SK-N-SH (cell line): ENCODE results near the gene ANO6. TPM values are rescaled to one million over a fixed set of nuclear protein-coding genes. Genes with fewer than 3 reads are reported as not detected.

Experiments
- CTCF ChIA-PET: fragments of 300-600, 350-600 bp; formaldehyde crosslinking; extraction: SDS; loops from one replicate; lab custom pipeline; 2021; lab: Yijun Ruan, JAX
- POLR2A ChIA-PET: fragments of 350-600 bp; sonication (Branson Sonifier 250); formaldehyde crosslinking; extraction: SDS; loops from one replicate; lab custom pipeline; 2020; ENCODE audit warnings: antibody characterized with exemption, inconsistent platforms; lab: Yijun Ruan, JAX
- DNase-seq: peaks from one replicate; pipeline ENCODE4 v3.0.0; 2012
- H2AFZ ChIP-seq: fragments of 200-600 bp; sonication (generic); 2 replicates; pipeline ENCODE4 v1.8.1; 2016; ENCODE audit warnings: antibody characterized with exemption, mild to moderate bottlenecking, low read depth
- H3F3A ChIP-seq: fragments of 200-600 bp; sonication (generic); replicated peaks from 2 replicates; pipeline ENCODE3; 2016; ENCODE audit warnings: antibody characterized with exemption, mild to moderate bottlenecking; ENCODE audit not compliant: insufficient read depth
- H3K27ac ChIP-seq, 2 experiments: fragments of 200-500 bp in 1 of 2; fragments of 200-600 bp in 1 of 2; sonication (Bioruptor generic) in 1 of 2; sonication (generic), shearing (Covaris generic) in 1 of 2; 2 replicates each; pipeline versions ENCODE4 v1.5.1 to v1.6.1; 2014 to 2016; ENCODE audit warnings: low read depth in 2 of 2, inconsistent platforms in 1 of 2, low read length in 1 of 2, mild to moderate bottlenecking in 1 of 2, mixed read lengths in 1 of 2
- H3K27me3 ChIP-seq: fragments of 200-600 bp; sonication (generic), shearing (Covaris generic); 2 replicates; pipeline ENCODE4 v1.6.1; 2016; ENCODE audit warnings: mixed run types; ENCODE audit not compliant: insufficient read depth
- H3K36me3 ChIP-seq, 2 experiments: fragments of 200-500 bp in 1 of 2; fragments of 200-600 bp in 1 of 2; sonication (Bioruptor generic) in 1 of 2; sonication (generic) in 1 of 2; replicated peaks in 1 of 2; 2 replicates each; pipeline versions ENCODE3 to v1.5.1; 2014 to 2016; ENCODE audit warnings: low read length in 1 of 2, mild to moderate bottlenecking in 1 of 2; ENCODE audit not compliant: insufficient read depth in 2 of 2, control insufficient read depth in 1 of 2
- H3K4me1 ChIP-seq, 2 experiments: fragments of 200-500 bp in 1 of 2; fragments of 200-600 bp in 1 of 2; sonication (Bioruptor generic) in 1 of 2; sonication (generic), shearing (Covaris generic) in 1 of 2; 2 replicates each; pipeline versions ENCODE4 v1.5.1 to v1.6.1; 2014 to 2016; ENCODE audit warnings: low read depth in 1 of 2, low read length in 1 of 2, mixed run types in 1 of 2; ENCODE audit not compliant: insufficient read depth in 2 of 2, control insufficient read depth in 1 of 2
- H3K4me2 ChIP-seq: fragments of 200-600 bp; sonication (generic), shearing (Covaris generic); 2 replicates; pipeline ENCODE4 v1.6.1; 2017; ENCODE audit warnings: mixed run types
- H3K4me3 ChIP-seq, 2 experiments: fragments of 200-500 bp in 1 of 2; fragments of 200-600 bp in 1 of 2; sonication (Bioruptor generic) in 1 of 2; sonication (generic), shearing (Covaris generic) in 1 of 2; 2 replicates each; pipeline versions ENCODE4 v1.5.1 to v1.8.1; 2014 to 2016; ENCODE audit warnings: low read depth in 2 of 2, inconsistent platforms in 1 of 2, low read length in 1 of 2, mild to moderate bottlenecking in 1 of 2, mixed read lengths in 1 of 2, moderate library complexity in 1 of 2
- H3K79me2 ChIP-seq: fragments of 200-600 bp; sonication (generic); 2 replicates; pipeline ENCODE4 v1.8.1; 2017; ENCODE audit warnings: mild to moderate bottlenecking; ENCODE audit not compliant: insufficient read depth
- H3K9ac ChIP-seq: fragments of 200-600 bp; sonication (generic); 2 replicates; pipeline ENCODE4 v1.6.1; 2017; ENCODE audit warnings: mixed run types
- H3K9me2 ChIP-seq: fragments of 200-600 bp; sonication (generic); 2 replicates; pipeline ENCODE4 v1.6.1; 2017; ENCODE audit warnings: mixed run types
- H3K9me3 ChIP-seq: fragments of 200-600 bp; sonication (generic); 2 replicates; pipeline ENCODE4 v1.6.1; 2017; ENCODE audit warnings: mixed run types, mild to moderate bottlenecking, moderate library complexity
- H4K20me1 ChIP-seq: fragments of 200-600 bp; sonication (generic); 2 replicates; pipeline ENCODE4 v1.6.1; 2017; ENCODE audit warnings: mild to moderate bottlenecking, mixed run types; ENCODE audit not compliant: insufficient read depth
- ELF1 ChIP-seq: IDR thresholded peaks from 2 replicates; pipeline ENCODE4 v1.4.0; 2012
- EP300 ChIP-seq, 2 experiments: IDR thresholded peaks; 2 replicates each; pipeline versions ENCODE4 v1.4.0 to v1.6.1; 2012; ENCODE audit warnings: borderline replicate concordance in 1 of 2, low read depth in 1 of 2, low read length in 1 of 2
- FOXJ3 ChIP-seq: sonication (generic); formaldehyde crosslinking; IDR thresholded peaks from 2 replicates; pipeline ENCODE4 v1.5.1; 2020; ENCODE audit warnings: mild to moderate bottlenecking, missing genetic modification reagents
- FOXM1 ChIP-seq: IDR thresholded peaks from 2 replicates; pipeline ENCODE4 v1.4.0; 2012; ENCODE audit warnings: low read depth, mild to moderate bottlenecking
- GATA2 ChIP-seq: sonication (generic); formaldehyde crosslinking; IDR thresholded peaks from 2 replicates; pipeline ENCODE4 v1.5.0; 2020; ENCODE audit warnings: mild to moderate bottlenecking, missing genetic modification reagents
- JUND ChIP-seq: IDR thresholded peaks from 2 replicates; pipeline ENCODE4 v1.4.0; 2012
- MXI1 ChIP-seq: IDR thresholded peaks from 2 replicates; pipeline ENCODE4 v1.6.1; 2012; ENCODE audit warnings: mild to moderate bottlenecking, low read depth, low read length, improper control_type of control experiment
- NRF1 ChIP-seq: IDR thresholded peaks from 2 replicates; pipeline ENCODE4 v1.6.1; 2012; ENCODE audit warnings: low read depth, mild to moderate bottlenecking, low read length
- POLR2AphosphoS5 ChIP-seq: IDR thresholded peaks from 2 replicates; pipeline ENCODE4 v1.6.1; 2012; ENCODE audit warnings: low read depth, low read length
- RAD21 ChIP-seq: IDR thresholded peaks from 2 replicates; pipeline ENCODE4 v1.6.1; 2012; ENCODE audit warnings: mild to moderate bottlenecking, low read length
- RCOR1 ChIP-seq: fragments of 150-350 bp; IDR thresholded peaks from 2 replicates; pipeline ENCODE4 v1.6.1; 2017; ENCODE audit warnings: antibody characterized with exemption, low read length
- RFX5 ChIP-seq: IDR thresholded peaks from 2 replicates; pipeline ENCODE4 v1.6.1; 2012; ENCODE audit warnings: mild to moderate bottlenecking, improper control_type of control experiment, low read length
- SIN3A ChIP-seq: IDR thresholded peaks from 2 replicates; pipeline ENCODE4 v1.6.1; 2012; ENCODE audit warnings: low read depth, mild to moderate bottlenecking, low read length, moderate library complexity, borderline replicate concordance
- TAF1 ChIP-seq: IDR thresholded peaks from 2 replicates; pipeline ENCODE4 v1.6.1; 2012; ENCODE audit warnings: low read depth, mild to moderate bottlenecking, low read length, moderate library complexity, borderline replicate concordance
- TCF12 ChIP-seq: IDR thresholded peaks from 2 replicates; pipeline ENCODE4 v1.4.0; 2012
- TEAD4 ChIP-seq: IDR thresholded peaks from 2 replicates; pipeline ENCODE4 v1.4.0; 2012; ENCODE audit warnings: mild to moderate bottlenecking, borderline replicate concordance; ENCODE audit not compliant: insufficient read depth
- YY1 ChIP-seq: IDR thresholded peaks from 2 replicates; pipeline ENCODE4 v1.4.0; 2012; ENCODE audit warnings: low read depth, mild to moderate bottlenecking
- WGBS: methylation state at CpG from one replicate; pipeline ENCODE4 v1.1.6; 2017; ENCODE audit warnings: low lambda C conversion rate; 5-methylcytosine and 5-hydroxymethylcytosine counted together
- polyA plus RNA-seq, 3 experiments: library from polyadenylated mRNA; depleted of rRNA; stranded (reverse); fragments of >200 nt; gene quantifications; 2 replicates each; pipeline ENCODE4 v1.2.3, GENCODE V29; 2012
- TF ChIP-seq, protein P1 (sequence below): IDR thresholded peaks from 2 replicates; pipeline ENCODE4; 2012
- TF ChIP-seq, protein P2 (sequence below): IDR thresholded peaks from 2 replicates; pipeline ENCODE4 v1.4.0; 2012; ENCODE audit warnings: low read depth, borderline replicate concordance
- TF ChIP-seq, protein P3 (sequence below): IDR thresholded peaks from 2 replicates; pipeline ENCODE4 v1.4.0; 2012; ENCODE audit warnings: low read depth
- TF ChIP-seq, protein P4 (sequence below): IDR thresholded peaks from 2 replicates; pipeline ENCODE4 v1.4.0; 2012; ENCODE audit warnings: low read depth, borderline replicate concordance

The ANO6 gene
- polyA plus RNA-seq, 1 of the 3 experiments (the other 2 are of a cell fraction) = 20.1 TPM

DNA sequence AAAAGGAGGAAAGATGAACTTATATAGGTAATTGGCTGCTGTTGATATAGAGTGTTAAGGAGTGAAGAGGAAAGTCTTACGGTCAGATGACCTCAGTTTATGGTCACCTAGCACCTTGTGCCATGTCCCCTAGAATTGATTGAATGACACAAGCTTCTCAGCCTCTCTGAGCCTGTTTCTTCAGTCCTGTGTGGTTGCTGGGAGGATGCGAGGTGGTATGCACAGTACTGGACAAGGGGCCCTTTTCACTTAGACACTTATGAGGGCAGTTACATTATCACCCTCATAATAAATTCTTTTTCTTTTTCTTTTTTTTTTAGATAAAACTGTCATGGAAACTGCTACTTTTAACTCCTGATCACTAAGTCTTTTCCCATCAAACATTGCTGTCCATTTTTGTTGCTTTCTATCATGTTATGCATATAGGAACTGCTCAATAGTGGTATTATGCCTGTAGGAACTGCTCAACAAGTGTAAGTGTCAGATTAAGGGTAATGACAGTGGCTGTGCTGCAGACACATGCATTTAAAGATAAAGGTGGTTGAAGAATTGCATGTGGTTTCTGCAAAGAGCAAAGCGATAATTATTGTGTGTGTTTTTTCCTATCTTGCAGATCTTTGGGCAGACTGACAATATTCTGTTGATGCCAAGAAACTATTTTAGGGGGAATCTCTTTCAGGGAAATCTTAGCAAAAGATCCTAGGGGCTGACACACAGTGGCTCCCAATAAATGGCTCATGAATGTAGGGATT, 11.6 kb downstream of the ANO6 start:
- no peak overlapping the region for H3K4me3 ChIP-seq
- peaks cover 5 to 13% of the 10 kb centered on the region in 2 experiments for H3K4me1 ChIP-seq
- ChIA-PET CTCF (no interaction called here), POLR2A (no interaction called here)
- H3F3A ChIP-seq = peaks cover 25% of the 10 kb centered on the region
- no peak overlapping the region for H3K27ac ChIP-seq
- H3K27me3 ChIP-seq = no peaks in the 10 kb centered on the region
- TF ChIP-seq, protein P1, sequence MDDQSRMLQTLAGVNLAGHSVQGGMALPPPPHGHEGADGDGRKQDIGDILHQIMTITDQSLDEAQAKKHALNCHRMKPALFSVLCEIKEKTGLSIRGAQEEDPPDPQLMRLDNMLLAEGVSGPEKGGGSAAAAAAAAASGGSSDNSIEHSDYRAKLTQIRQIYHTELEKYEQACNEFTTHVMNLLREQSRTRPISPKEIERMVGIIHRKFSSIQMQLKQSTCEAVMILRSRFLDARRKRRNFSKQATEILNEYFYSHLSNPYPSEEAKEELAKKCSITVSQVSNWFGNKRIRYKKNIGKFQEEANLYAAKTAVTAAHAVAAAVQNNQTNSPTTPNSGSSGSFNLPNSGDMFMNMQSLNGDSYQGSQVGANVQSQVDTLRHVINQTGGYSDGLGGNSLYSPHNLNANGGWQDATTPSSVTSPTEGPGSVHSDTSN = no peak
- TF ChIP-seq EP300 (IDR thresholded peaks at IDR 0.05; ENCODE audit: borderline replicate concordance in 1 of 2, low read depth in 1 of 2, low read length in 1 of 2) = peak in 1 of 2 experiments; percentile 53; a peak in 1 of 4 replicates
- TF ChIP-seq MXI1 = peak; percentile 59; the same call in 1 of the 2 replicates
- no peak for TF ChIP-seq NRF1
- TF ChIP-seq TCF12 = no peak
- TF ChIP-seq RCOR1 = peak; percentile 80; the same call in 1 of the 2 replicates
- peak; percentile 87 for TF ChIP-seq GATA2 (CRISPR knock-in tag)
- H3K79me2 ChIP-seq = peaks cover 80% of the 10 kb centered on the region
- peaks cover 10% of the 10 kb centered on the region for H4K20me1 ChIP-seq
- no peak overlapping the region for H3K4me2 ChIP-seq
- H3K9me2 ChIP-seq = no peaks in the 10 kb centered on the region
- DNase-seq = peak; percentile 12
- peaks cover 6% of the 10 kb centered on the region in 2 experiments for H3K36me3 ChIP-seq
- H3K9me3 ChIP-seq = no peaks in the 10 kb centered on the region
- WGBS = 95% methylated on average over 3 of the region's 3 CpGs
- H2AFZ ChIP-seq = no peak overlapping the region
- H3K9ac ChIP-seq = no peak overlapping the region

DNA sequence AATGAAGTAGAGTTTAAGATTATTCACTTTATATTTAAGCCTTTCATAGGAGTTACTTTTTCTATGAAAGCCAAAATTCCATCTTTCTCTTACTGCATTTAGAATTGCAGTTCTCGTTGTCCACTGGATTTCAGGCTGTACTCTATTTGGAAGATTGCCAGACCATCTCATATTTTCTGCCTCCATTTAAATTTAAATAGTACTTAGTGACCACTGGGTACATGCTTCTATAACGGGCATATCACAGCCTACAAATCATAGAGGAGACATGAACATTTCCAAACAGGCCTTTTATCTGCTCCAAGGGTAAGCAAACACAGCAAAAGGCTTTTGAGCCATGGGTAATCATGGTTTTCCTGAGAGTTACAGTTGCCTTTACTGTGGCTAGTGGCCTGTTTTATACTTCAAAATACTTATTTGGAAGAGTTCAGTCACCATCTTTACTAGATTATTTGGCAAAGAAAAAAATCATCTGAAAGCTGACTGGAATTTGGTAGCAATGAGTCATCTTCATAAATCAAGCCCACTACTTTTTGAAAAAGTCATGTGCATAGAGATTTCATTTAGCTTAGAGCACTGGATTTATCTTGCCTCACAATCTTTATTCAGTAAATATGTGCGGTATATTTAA, 15.7 kb downstream of the ANO6 start:
- DNase-seq = no peak
- Histone ChIP-seq H2AFZ (no peak overlapping the region), H3K36me3 (peaks cover 4 to 6% of the 10 kb centered on the region in 2 experiments), H3K4me1 (peaks cover 27 to 45% of the 10 kb centered on the region in 2 experiments), H3K27ac (peak overlapping the region; percentile 91 to 99), H3K9me3 (no peaks in the 10 kb centered on the region), H3F3A (peaks cover 60% of the 10 kb centered on the region), H3K79me2 (peaks cover 61% of the 10 kb centered on the region), H3K9ac (peak overlapping the region; percentile 68; the same call in 1 of the 2 replicates), H3K4me3 (no peak overlapping the region), H3K9me2 (no peaks in the 10 kb centered on the region), H4K20me1 (no peaks in the 10 kb centered on the region; the same call in 1 of the 2 replicates), H3K4me2 (peak overlapping the region; percentile 70; the same call in 1 of the 2 replicates), H3K27me3 (no peaks in the 10 kb centered on the region)
- POLR2A ChIA-PET = no interaction called here
- WGBS = 6% methylated on average over 3 of the region's 3 CpGs
- CTCF ChIA-PET = interaction anchor here (0.9 kb wide), 1 partner anchor 38 kb away, joined by 3 read pairs; no protein-coding TSS in a partner anchor
- TF ChIP-seq FOXM1 (0 out of 2 replicates have a peak, but pooled peaks have one; percentile 27), RFX5 (no peak), JUND (peak; percentile 93), FOXJ3 (CRISPR knock-in tag) (no peak), SIN3A (no peak), YY1 (peak; percentile 17; the same call in 1 of the 2 replicates), TAF1 (no peak), POLR2AphosphoS5 (peak; percentile 59; the same call in 1 of the 2 replicates), ELF1 (no peak), RAD21 (no peak), TEAD4 (peak; percentile 74; the same call in 1 of the 2 replicates), MXI1 (no peak)
- TF ChIP-seq, protein P2, sequence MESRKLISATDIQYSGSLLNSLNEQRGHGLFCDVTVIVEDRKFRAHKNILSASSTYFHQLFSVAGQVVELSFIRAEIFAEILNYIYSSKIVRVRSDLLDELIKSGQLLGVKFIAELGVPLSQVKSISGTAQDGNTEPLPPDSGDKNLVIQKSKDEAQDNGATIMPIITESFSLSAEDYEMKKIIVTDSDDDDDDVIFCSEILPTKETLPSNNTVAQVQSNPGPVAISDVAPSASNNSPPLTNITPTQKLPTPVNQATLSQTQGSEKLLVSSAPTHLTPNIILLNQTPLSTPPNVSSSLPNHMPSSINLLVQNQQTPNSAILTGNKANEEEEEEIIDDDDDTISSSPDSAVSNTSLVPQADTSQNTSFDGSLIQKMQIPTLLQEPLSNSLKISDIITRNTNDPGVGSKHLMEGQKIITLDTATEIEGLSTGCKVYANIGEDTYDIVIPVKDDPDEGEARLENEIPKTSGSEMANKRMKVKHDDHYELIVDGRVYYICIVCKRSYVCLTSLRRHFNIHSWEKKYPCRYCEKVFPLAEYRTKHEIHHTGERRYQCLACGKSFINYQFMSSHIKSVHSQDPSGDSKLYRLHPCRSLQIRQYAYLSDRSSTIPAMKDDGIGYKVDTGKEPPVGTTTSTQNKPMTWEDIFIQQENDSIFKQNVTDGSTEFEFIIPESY = peak; percentile 42; the same call in 1 of the 2 replicates
- TF ChIP-seq, protein P3, sequence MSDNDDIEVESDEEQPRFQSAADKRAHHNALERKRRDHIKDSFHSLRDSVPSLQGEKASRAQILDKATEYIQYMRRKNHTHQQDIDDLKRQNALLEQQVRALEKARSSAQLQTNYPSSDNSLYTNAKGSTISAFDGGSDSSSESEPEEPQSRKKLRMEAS = peak; percentile 48; the same call in 1 of the 2 replicates
- TF ChIP-seq, protein P4, sequence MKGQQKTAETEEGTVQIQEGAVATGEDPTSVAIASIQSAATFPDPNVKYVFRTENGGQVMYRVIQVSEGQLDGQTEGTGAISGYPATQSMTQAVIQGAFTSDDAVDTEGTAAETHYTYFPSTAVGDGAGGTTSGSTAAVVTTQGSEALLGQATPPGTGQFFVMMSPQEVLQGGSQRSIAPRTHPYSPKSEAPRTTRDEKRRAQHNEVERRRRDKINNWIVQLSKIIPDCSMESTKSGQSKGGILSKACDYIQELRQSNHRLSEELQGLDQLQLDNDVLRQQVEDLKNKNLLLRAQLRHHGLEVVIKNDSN = no peak
- TF ChIP-seq, protein P1 = peak; percentile 88
